Activated CD4-positive, alpha-beta T cell treated with anti-CD3 and anti-CD28 coated beads, Interleukin-2, amount 10 ng/mL, durations not matched to agents 24 days and 14 days (primary cell): ENCODE measurements around the gene PIBF1. TPM values are rescaled to one million over a fixed set of nuclear protein-coding genes. Genes with fewer than 3 reads are reported as not detected.
"Not testable (repeated sequence)": the region's sequence is repeated elsewhere in the genome, so short reads cannot be mapped to it uniquely, and the experiment has no call there.

Experiments
- DNase-seq: peaks from one replicate; pipeline ENCODE4 v3.0.0; 2022
- H3K27ac Mint-ChIP-seq: one replicate; pipeline ENCODE4 v1.8.0; 2022; ENCODE audit warnings: mild to moderate bottlenecking, mixed read lengths
- H3K27me3 Mint-ChIP-seq: one replicate; pipeline ENCODE4 v1.8.0; 2022; ENCODE audit warnings: mixed read lengths
- H3K36me3 Mint-ChIP-seq: one replicate; pipeline ENCODE4 v1.8.0; 2022; ENCODE audit warnings: low read depth, mild to moderate bottlenecking, mixed read lengths
- H3K4me1 Mint-ChIP-seq: one replicate; pipeline ENCODE4 v1.8.0; 2021; ENCODE audit warnings: mixed read lengths
- H3K4me3 Mint-ChIP-seq: one replicate; pipeline ENCODE4 v1.8.0; 2022; ENCODE audit warnings: mild to moderate bottlenecking, moderate library complexity, mixed read lengths
- H3K9me3 Mint-ChIP-seq: one replicate; pipeline ENCODE4 v1.8.0; 2021; ENCODE audit warnings: mixed read lengths
- intact Hi-C: fragments of 100-400 bp; cut with micrococcal nuclease; formaldehyde crosslinking; loops from one replicate; pipeline ENCODE4 v1.15.1; 2023
- total RNA-seq: library from RNA; stranded (reverse); gene quantifications from 2 replicates; pipeline ENCODE4 v1.2.3, GENCODE V29; 2022

Gene PIBF1
- total RNA-seq, 1 donor from 2014 or later = 33.7 TPM

GRCh38 chr13:72896869-72897268, 114.9 kb downstream of the PIBF1 start:
- Mint-ChIP-seq H3K4me3 (no peak overlapping the region), H3K27me3 (no peaks in the 10 kb centered on the region), H3K36me3 (peaks cover 31% of the 10 kb centered on the region), H3K4me1 (no peaks in the 10 kb centered on the region), H3K9me3 (peaks cover 12% of the 10 kb centered on the region), H3K27ac (no peak overlapping the region)
- intact Hi-C loops = no loop called here
- no peak for DNase-seq

- Mint-ChIP-seq H3K9me3 (peaks cover 12% of the 10 kb centered on the region), H3K36me3 (peaks cover 19% of the 10 kb centered on the region)
- H3K4me1 Mint-ChIP-seq, DNase-seq, intact Hi-C loops, H3K4me3 Mint-ChIP-seq, H3K27me3 Mint-ChIP-seq, H3K27ac Mint-ChIP-seq: not testable (repeated sequence)
These were observed 119.6 kb downstream of the PIBF1 start for GRCh38 chr13:72901546-72901945.

GRCh38 chr13:72908416-72908815, 126.5 kb downstream of the PIBF1 start:
- intact Hi-C loops = no loop called here
- H3K9me3 Mint-ChIP-seq = no peaks in the 10 kb centered on the region
- no peak overlapping the region for H3K4me3 Mint-ChIP-seq
- no peak overlapping the region for H3K27ac Mint-ChIP-seq
- no peak for DNase-seq
- no peaks in the 10 kb centered on the region for H3K4me1 Mint-ChIP-seq
- H3K36me3 Mint-ChIP-seq = peaks cover 26% of the 10 kb centered on the region
- H3K27me3 Mint-ChIP-seq = no peaks in the 10 kb centered on the region

GRCh38 chr13:72911981-72912380, 130.0 kb downstream of the PIBF1 start:
- Mint-ChIP-seq H3K27ac (no peak overlapping the region), H3K9me3 (no peaks in the 10 kb centered on the region), H3K4me1 (no peaks in the 10 kb centered on the region), H3K27me3 (no peaks in the 10 kb centered on the region), H3K36me3 (peaks cover 26% of the 10 kb centered on the region), H3K4me3 (no peak overlapping the region)
- intact Hi-C loops = no loop called here
- no peak for DNase-seq

GRCh38 chr13:72920097-72920496, 138.2 kb downstream of the PIBF1 start:
- H3K27me3 Mint-ChIP-seq = no peaks in the 10 kb centered on the region
- H3K36me3 Mint-ChIP-seq = peaks cover 26% of the 10 kb centered on the region
- H3K4me1 Mint-ChIP-seq = peaks cover 4% of the 10 kb centered on the region
- H3K4me3 Mint-ChIP-seq = no peak overlapping the region
- no peaks in the 10 kb centered on the region for H3K9me3 Mint-ChIP-seq
- H3K27ac Mint-ChIP-seq = no peak overlapping the region
- no peak for DNase-seq
- intact Hi-C loops = no loop called here

GRCh38 chr13:72931311-72931710, 149.4 kb downstream of the PIBF1 start:
- no peak for DNase-seq
- Mint-ChIP-seq H3K4me1 (no peaks in the 10 kb centered on the region), H3K4me3 (no peak overlapping the region), H3K27me3 (no peaks in the 10 kb centered on the region), H3K27ac (no peak overlapping the region), H3K36me3 (peaks cover 28% of the 10 kb centered on the region), H3K9me3 (peaks cover 9% of the 10 kb centered on the region)
- intact Hi-C loops = no loop called here

- no peaks in the 10 kb centered on the region for H3K27me3 Mint-ChIP-seq
- no peaks in the 10 kb centered on the region for H3K4me1 Mint-ChIP-seq
- intact Hi-C loops = no loop called here
- H3K27ac Mint-ChIP-seq = no peak overlapping the region
- H3K4me3 Mint-ChIP-seq = no peak overlapping the region
- DNase-seq = no peak
- H3K36me3 Mint-ChIP-seq = peaks cover 24% of the 10 kb centered on the region
- H3K9me3 Mint-ChIP-seq = peaks cover 9% of the 10 kb centered on the region
These were observed 150.3 kb downstream of the PIBF1 start for GRCh38 chr13:72932250-72932649.

- Mint-ChIP-seq H3K36me3 (peaks cover 43% of the 10 kb centered on the region), H3K9me3 (peaks cover 17% of the 10 kb centered on the region)
- DNase-seq, H3K4me1 Mint-ChIP-seq, intact Hi-C loops, H3K4me3 Mint-ChIP-seq, H3K27ac Mint-ChIP-seq, H3K27me3 Mint-ChIP-seq: not testable (repeated sequence)
These were observed 164.3 kb downstream of the PIBF1 start for GRCh38 chr13:72946267-72946666.

GRCh38 chr13:72952529-72953141, 170.7 kb downstream of the PIBF1 start:
- no peak for DNase-seq
- H3K4me1 Mint-ChIP-seq = no peaks in the 10 kb centered on the region
- peaks cover 31% of the 10 kb centered on the region for H3K36me3 Mint-ChIP-seq
- H3K9me3 Mint-ChIP-seq = peaks cover 18% of the 10 kb centered on the region
- no peaks in the 10 kb centered on the region for H3K27me3 Mint-ChIP-seq
- H3K4me3 Mint-ChIP-seq = no peak overlapping the region
- intact Hi-C loops = no loop called here
- no peak overlapping the region for H3K27ac Mint-ChIP-seq

- Mint-ChIP-seq H3K4me1 (no peaks in the 10 kb centered on the region), H3K4me3 (no peak overlapping the region), H3K27ac (no peak overlapping the region), H3K36me3 (peaks cover 23% of the 10 kb centered on the region), H3K27me3 (no peaks in the 10 kb centered on the region), H3K9me3 (peaks cover 10% of the 10 kb centered on the region)
- no peak for DNase-seq
- intact Hi-C loops = no loop called here
These were observed 171.5 kb downstream of the PIBF1 start for GRCh38 chr13:72953391-72953965.

- no peak overlapping the region for H3K27ac Mint-ChIP-seq
- no peaks in the 10 kb centered on the region for H3K4me1 Mint-ChIP-seq
- no peak overlapping the region for H3K4me3 Mint-ChIP-seq
- H3K36me3 Mint-ChIP-seq = peaks cover 22% of the 10 kb centered on the region
- H3K27me3 Mint-ChIP-seq = no peaks in the 10 kb centered on the region
- DNase-seq = no peak
- intact Hi-C loops = no loop called here
- H3K9me3 Mint-ChIP-seq = peaks cover 8% of the 10 kb centered on the region
These were observed 177.7 kb downstream of the PIBF1 start for GRCh38 chr13:72959643-72960042.

GRCh38 chr13:72960114-72960513, 178.2 kb downstream of the PIBF1 start:
- intact Hi-C loops = no loop called here
- no peak overlapping the region for H3K27ac Mint-ChIP-seq
- no peak for DNase-seq
- peaks cover 8% of the 10 kb centered on the region for H3K9me3 Mint-ChIP-seq
- H3K4me1 Mint-ChIP-seq = no peaks in the 10 kb centered on the region
- no peak overlapping the region for H3K4me3 Mint-ChIP-seq
- no peaks in the 10 kb centered on the region for H3K27me3 Mint-ChIP-seq
- peaks cover 22% of the 10 kb centered on the region for H3K36me3 Mint-ChIP-seq

- H3K27me3 Mint-ChIP-seq = no peaks in the 10 kb centered on the region
- peaks cover 8% of the 10 kb centered on the region for H3K9me3 Mint-ChIP-seq
- no peak overlapping the region for H3K4me3 Mint-ChIP-seq
- intact Hi-C loops = no loop called here
- H3K4me1 Mint-ChIP-seq = no peaks in the 10 kb centered on the region
- H3K36me3 Mint-ChIP-seq = peaks cover 23% of the 10 kb centered on the region
- no peak overlapping the region for H3K27ac Mint-ChIP-seq
- no peak for DNase-seq
These were observed 178.6 kb downstream of the PIBF1 start for GRCh38 chr13:72960541-72960940.

- H3K27ac Mint-ChIP-seq = no peak overlapping the region
These were observed 181.8 kb downstream of the PIBF1 start for GRCh38 chr13:72963762-72964161.

More at GRCh38 chr13:72963762-72964161, 181.8 kb downstream of the PIBF1 start:
- Mint-ChIP-seq H3K9me3 (no peaks in the 10 kb centered on the region), H3K4me1 (no peaks in the 10 kb centered on the region), H3K36me3 (peaks cover 10% of the 10 kb centered on the region), H3K4me3 (no peak overlapping the region), H3K27me3 (no peaks in the 10 kb centered on the region)
- DNase-seq = no peak
- intact Hi-C loops = no loop called here
